DMS53 treated with DMSO at 0.1 percent for 48 hours (cell line): ENCODE measurements around the gene STPG3.

Experiments
- DNase-seq: peaks from one replicate; lab custom pipeline; 2025; ENCODE audit not compliant: unreplicated experiment; lab: John Stamatoyannopoulos, UW

STPG3 gene

DNA sequence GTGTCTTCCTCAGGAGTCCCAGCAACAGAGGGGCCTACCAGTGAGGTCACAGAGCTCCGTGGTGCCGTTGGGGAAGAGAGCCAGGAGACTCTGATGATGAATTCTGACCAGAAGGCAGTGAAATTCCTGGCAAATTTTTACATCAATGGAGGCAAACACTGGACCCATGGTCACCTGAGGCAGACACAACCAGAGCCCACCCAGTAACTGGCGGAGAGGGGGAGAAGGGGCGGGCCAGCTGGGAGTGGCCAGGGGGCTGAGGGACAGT lies at the start of gene STPG3:
STPG3 (plus strand) TSS at position 93 of the 268 bp plus-strand sequence; CDS start at position 94, 1 bp downstream.
- DNase-seq: no peak

DNA sequence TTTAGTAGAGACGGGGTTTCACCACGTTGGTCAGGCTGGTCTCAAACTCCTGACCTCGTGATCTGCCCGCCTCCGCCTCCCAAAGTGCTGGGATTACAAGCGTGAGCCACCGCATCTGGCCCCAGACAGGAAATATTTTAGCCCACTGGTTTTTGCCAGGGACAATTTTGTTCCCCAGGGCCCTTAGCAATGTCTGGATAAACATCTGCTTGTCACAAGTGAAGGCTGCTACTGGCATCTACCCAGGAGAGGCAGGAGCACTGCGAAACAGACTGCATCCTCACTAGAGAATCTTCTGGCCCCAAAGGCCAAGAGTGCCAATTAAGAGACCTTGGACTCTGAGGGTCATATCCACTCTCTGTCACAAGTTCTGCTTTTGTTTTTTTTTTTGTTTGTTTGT lies 48.1 kb upstream of the STPG3 start:
- DNase-seq: no peak

DNA sequence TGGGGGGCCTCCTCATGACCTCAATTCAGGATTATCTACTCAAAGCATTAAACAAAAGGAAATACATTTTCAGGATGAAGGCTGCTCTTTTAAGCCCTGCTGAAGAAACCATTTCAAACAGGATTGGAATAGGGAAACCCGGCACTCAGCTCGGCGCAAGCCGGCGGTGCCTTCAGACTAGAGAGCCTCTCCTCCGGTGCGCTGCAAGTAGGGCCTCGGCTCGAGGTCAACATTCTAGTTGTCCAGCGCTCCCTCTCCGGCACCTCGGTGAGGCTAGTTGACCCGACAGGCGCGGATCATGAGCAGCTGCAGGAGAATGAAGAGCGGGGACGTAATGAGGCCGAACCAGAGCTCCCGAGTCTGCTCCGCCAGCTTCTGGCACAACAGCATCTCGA lies 46.4 kb upstream of the STPG3 start:
- DNase-seq: no peak

DNA sequence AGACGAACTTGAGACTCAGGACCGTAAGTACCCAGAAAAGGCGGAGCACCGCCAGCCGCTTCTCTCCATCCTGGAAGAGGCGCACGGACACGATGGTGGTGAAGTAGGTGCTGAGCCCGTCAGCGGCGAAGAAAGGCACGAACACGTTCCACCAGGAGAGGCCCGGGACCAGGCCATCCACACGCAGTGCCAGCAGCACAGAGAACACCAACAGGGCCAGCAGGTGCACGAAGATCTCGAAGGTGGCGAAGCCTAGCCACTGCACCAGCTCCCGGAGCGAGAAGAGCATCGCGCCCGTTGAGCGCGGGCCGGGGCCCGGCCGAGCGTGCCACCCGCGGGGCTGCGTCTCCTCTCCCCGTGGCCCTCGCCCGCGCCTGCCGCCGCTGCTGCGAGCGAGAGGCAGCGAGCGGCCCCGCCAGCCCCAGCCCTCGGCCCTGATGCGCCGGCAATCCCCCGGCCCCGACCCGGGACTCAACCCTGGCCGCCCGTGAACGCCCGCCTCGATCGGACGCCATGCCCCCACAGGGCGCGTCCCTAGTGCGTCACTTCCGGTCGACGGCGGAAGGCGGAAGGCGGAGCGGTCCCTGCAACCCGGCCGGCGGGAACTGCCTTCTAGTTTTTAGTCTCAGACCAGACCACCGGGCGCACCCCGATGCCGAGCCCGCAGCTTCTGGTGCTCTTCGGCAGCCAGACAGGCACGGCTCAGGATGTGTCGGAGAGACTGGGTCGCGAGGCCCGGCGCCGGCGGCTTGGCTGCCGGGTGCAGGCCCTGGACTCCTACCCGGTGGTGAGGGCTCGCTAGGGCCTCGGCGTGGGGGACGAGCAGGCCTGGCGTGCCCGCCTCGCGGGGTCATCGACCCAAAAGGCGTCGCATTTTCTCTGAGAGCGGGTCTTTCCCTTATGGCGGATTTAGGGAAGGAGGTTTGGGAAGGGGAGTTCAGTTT lies 45.7 kb upstream of the STPG3 start, which contains the start of the genes NDOR1 and TMEM203:
NDOR1 (plus strand) TSS at position 575 of the 944 bp plus-strand sequence; CDS start at position 653, 78 bp downstream.
TMEM203 (minus strand) TSS at position 523 of the 944 bp plus-strand sequence; CDS start at position 289, 234 bp downstream.
- DNase-seq: peak; percentile 61

DNA sequence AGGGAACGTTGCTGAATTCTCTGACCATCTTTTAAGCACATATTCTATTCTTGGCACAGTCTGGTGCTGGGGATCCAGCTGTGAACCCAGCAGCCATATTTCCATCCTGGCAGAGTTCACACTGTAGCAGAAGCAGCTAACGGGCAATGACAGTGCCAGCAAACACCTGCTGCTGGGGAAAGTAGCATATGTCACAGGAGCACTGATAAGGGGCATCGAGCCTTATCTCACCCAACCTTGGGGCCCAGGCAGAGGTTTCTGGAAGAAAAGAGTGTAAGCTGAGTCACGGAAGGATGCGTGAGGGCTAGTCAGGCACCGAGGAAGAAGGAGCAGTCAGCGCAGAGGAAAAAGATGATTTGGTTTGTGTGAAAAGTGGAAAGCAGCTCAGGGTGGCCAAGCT lies 44.5 kb upstream of the STPG3 start:
- no peak for DNase-seq

DNA sequence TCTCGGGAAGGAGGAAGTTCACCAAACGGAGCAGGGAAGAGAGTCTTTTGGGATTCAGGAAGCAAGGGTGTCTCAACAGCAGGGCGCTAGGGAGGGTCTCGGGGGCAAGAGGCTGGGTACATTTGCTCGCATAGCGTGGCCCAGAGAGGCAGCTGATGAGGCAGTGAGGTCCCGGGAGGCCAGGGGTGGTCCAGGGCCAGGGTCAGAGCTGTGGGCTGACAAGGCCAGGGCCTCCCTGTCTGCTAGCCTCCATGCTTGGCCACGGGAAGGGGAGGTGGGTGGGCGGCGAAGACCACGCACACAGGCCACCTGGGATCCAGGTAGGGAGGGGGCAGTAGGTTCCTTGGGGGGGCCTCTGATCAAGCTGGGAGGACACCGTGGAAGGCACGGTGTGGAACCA lies 39.6 kb upstream of the STPG3 start:
- no peak for DNase-seq

DNA sequence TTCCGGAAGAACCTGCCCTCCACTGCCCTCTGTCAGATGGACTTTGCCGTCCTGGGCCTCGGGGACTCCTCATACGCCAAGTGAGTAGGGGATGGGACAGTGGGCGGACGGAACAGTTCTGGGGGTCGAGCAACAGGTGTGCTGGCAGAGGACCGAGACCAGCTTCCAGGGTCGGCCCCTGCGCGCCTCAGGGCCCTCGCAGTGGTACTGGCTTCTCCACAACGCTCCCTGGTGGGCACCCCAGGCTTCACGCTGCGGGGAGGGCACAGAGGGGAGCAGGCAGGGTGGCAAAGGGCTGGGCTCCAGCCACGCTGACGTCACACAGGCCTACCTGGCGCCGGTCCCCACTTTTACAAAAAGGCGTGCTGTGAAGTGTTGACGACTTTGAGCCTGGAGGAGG lies 38.6 kb upstream of the STPG3 start:
- DNase-seq: no peak

DNA sequence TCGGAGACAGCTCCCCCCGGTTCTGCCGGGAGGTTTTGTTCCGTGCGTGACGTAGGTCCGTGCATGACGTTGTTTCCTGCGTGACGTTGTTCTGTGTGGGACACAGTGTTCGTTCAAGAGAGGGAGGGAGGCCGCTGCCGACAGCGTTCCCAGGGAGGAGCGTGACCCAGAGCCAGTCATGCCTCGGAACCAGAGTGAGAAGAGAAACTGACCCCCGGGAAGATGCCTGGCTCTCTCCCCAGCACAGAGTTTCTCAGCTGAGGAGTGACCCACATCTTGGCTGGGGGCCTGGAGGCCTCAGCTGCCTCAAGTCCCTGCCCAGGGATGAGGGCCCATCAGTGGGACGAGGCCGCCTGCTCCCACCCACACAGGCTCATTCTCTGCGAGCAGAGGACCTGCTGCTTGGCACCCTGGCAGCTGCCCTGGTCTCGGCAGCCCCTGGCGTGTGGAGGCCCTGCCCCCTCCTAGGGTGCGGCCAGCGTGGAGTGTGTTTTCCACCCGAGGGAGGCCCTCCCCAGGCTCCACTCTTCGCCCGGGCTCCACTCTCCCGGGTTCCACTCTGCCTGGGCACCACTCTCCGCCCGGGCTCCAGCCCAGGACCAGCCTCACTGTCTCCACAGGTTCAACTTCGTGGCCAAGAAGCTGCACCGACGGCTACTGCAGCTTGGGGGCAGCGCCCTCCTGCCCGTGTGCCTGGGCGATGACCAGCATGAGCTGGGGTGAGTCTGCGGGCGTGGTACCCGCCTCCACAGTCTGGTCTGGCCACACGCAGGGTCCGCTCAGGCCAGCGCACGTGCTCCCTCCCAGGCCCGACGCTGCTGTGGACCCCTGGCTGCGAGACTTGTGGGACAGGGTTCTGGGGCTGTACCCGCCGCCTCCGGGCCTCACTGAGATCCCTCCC lies 37.7 kb upstream of the STPG3 start:
- no peak for DNase-seq

DNA sequence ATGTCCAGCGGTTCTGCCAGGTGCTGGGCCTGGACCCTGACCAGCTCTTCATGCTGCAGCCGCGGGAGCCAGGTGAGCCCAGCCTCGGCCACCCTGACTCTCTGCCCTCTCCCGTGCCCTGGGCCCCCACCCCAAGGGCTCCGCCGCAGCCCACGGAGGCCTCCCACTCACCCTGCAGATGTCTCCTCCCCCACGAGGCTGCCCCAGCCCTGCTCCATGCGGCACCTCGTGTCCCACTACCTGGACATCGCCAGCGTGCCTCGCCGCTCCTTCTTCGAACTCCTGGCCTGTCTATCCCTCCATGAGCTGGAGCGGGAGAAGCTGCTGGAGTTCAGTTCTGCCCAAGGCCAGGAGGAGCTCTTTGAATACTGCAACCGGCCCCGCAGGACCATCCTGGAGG lies 36.5 kb upstream of the STPG3 start:
- no peak for DNase-seq

DNA sequence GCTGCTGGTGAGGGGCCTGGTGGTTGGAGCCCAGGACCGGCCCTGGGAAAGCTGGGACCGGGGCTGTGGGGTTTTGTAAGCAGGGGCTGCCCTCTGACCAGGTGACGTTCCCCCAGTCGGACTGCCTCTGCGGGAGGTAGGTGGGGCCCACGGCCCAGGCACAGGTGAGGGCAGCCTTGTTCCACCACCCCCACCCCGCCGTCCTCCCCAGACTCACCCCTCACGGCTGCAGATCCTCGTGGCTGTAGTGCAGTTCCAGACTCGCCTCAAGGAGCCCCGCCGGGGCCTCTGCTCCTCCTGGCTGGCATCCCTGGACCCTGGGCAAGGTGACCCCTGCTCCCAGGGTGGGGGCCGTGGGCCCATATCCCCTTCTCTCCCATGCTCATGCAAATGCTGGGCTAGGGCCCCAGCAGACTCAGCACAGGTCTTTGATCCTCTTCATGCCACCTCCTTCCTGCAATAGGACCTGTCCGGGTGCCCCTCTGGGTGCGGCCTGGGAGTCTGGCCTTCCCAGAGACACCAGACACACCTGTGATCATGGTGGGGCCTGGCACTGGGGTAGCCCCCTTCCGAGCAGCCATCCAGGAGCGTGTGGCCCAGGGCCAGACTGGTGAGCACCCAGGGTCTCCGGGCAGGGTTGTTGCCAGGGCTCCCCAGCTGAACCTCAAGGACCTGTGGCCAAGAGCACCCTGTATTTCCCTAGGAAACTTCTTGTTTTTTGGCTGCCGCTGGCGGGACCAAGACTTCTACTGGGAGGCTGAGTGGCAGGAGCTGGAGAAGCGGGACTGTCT lies 35.7 kb upstream of the STPG3 start:
- DNase-seq: no peak

DNA sequence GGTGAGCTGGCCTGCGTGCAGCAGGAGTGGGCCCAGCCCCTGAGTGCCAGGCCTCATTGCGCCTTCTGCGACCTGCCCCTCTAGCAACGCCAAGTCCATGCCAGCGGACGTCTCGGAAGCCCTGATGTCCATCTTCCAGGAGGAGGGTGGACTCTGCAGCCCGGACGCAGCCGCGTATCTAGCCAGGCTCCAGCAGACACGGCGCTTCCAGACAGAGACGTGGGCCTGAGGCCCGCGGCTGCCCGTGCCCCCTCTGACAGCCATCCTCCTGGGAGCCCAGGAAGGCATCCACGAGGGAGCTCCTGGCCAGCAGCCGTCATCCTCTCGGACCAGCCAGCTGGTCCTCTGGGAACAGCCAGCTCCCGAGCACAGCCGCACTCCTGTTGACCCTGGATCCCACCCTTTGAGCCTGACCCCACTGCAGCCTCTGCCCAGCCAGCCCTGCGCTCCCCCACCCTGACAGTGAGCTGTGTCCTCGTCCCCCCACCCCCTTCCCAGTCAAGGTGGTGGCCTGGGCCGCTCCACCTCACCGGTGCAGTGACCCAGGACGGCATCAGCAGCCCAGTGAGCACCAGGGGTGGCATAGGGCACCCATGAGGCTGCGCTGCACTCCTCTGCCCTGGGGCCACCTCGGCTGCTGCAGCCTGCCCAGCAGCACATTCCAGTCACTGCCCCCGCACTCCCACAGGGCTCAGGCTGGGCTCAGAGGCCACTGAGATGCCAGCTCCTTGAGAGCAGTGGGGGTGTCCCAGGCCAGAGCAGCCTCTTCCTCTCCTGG lies 34.7 kb upstream of the STPG3 start:
- DNase-seq: no peak

DNA sequence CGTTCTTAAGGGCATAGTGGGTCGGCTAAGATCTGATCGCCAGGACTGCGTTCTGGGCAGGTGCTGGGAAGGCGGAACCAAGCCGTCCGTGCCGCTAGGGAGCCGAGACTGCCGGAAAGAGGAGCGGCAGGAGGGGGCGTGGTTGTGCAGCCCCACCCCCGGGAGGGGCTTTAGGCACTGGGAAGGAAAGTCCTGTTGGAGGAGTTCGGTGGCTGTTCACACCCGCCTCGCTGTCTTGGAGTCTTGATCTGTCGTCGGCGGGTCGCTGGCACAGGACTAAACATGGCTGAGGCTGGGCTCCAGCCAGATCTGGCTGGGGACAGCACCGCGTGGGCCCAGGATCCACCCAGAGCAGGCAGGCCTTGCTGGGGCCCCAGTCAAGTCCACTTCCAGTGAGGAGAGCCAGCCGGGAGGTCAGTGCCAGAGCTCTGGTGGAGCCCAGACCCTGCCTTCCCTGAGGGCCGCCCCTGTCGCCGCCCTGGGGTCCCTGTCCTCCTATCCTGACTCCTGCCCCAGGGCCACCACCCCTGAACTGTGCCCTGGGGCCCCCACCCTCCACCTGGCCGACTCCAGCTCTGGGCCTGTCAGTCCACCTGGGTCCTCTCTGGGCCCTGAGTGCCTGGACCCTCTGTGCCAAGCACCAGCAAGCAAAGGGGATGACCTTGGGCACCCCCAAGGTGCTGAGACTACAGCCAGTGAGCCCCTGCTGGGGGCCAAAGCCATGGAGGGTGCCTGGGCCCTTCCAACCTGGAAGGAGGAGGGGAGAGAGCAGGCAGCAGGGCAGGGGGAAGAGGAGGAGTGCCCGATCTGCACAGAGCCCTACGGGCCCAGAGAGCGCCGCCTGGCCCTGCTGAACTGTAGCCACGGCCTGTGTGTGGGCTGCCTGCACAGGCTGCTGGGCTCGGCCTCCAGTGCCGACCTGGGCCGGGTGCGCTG lies 33.5 kb upstream of the STPG3 start:
- no peak for DNase-seq

DNA sequence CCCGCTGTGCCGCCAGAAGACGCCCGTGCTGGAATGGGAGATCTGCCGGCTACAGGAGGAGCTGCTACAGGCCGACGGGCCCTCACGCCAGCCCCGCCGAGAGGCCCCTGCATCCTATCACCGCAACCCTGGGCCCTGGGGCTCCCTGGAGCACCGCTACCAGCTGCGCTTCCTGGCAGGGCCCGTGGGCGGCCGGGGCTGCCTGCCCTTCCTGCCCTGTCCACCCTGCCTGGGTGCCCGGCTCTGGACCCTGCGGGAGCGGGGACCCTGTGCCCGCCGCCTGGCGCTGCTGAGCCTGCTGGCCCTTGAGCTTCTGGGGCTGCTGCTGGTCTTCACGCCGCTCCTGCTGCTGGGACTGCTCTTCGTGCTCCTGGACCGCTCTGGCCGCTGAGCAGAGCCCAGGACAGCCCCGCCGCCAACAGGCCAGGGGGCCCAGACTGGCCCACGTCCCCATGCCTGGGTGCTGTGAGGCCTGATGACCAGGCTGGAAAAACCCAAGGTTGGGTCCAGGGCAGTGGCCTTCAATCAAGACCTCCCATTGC lies 32.8 kb upstream of the STPG3 start:
- DNase-seq: no peak

DNA sequence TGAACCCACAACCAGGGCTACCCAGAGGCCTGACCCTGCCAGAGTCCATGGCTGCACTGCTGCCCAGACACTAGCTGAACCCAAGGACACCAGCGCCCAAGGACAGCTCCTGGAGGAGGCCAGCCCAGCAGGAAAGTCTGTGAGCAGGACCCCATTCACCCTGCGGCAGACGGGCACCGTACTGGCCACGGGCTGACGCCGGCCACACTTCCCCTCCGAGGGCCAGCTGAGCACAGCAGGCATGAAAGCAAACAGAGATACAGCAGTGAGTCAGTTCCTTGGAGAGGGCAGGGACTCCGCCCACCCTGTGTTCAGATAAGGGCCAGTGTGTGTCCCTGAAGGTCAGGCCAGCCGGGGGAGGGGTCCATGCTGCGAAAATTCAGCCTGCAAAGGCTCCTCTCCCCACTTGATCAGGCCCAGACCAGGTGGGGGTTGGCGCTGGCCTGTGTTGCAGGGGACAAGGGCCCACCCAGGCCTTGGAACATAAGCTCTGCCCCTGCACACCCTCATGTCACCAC lies 32.3 kb upstream of the STPG3 start:
- peak; percentile 85 for DNase-seq

DNA sequence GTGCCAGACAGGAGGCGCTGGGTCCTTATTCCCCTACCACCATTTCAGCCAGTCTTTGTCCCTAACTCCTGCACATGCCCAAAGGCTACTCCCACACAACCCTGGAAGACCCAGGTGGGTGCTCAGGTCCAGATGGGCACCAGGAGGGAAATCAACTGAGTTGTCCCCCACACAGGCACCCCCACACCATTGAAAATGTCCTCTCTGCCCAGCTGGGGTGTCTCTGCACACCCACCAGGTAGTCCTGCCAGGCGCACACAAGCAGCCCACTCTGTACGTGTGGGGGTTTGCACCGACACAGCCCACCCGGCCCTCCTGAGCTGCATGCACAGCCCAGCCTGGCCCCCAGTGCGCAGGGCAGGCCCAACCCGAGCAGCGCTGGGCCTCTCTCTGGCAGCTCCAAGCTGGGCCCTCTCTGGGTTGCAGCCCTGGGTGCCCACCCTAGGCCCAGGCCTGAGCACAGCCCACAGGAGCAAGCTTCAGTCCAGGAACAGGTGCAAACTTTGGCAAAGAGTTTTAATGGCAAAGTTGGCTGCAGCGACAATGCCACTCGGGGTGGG lies 31.2 kb upstream of the STPG3 start:
- no peak for DNase-seq

DNA sequence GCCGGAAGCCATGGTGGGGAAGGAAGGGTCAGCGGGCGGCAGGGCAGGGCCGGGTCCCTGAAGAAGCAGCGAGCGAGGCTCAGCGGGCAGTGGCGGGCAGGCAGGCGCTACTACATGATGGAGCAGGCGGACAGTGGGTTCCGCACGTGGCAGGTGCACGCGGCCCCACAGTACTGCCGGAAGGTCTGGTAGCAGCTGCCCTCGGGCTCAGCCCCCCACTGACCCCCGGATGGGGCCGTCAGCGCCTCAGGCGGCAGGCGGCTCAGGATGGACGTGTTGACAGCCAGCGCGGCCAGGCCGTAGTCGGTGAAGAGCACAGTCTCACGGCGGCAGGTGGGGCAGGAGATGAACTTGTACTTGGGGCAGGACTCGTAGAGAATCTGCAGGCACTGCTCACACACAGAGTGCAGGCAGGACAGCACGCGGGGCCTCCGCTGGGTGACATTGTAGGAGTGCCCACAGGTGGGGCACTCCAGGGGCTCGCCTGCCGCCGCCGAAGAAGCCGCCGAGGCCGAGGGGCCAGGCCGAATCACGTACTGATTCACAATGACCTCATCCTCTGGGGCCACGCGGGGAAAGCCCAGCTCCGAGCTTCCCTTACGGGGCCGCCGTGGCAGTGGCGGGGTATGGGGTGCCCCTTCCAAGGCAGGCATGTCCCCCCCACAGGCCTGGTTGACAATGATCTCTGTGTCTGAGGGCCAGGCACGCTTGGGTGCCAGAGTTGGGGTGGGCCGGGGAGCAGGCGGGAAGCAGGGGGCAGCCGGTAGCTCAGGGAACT lies 30.6 kb upstream of the STPG3 start:
- DNase-seq: no peak

DNA sequence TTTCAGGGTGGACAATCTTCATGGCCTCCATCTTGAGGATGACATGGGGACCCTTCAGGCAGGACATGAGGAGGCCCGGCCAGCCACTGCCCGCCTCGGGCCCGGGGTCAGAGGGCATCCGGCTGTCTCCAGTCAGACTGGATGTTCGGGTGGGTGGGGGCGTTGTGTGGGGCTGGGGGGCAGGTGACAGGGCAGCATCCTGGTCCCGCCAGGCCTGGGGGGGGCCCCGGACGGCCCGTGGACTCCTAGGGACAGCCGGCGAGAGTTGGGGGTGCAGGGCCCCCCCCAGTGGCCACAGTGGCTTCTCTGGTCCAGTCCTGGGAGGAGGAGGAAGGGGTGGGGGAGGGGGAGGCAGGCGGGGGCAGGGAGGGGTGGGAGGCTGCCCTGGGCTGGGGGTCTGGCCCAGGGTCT lies 30.0 kb upstream of the STPG3 start:
- DNase-seq: no peak
